Measurements from ENCODE around the gene IL24.
A peak's percentile ranks its signal among the peaks of the same experiment; 100 is the strongest.
"Not testable (repeated sequence)": the region's sequence is repeated elsewhere in the genome, so short reads cannot be mapped to it uniquely, and the experiment has no call there.

Gene IL24

GRCh38 chr1:206905295-206906164 lies 8.3 kb downstream of the IL24 start:
- DNase-seq, result no peak

- DNase-seq, result no peak
These were observed 10.2 kb downstream of the IL24 start for GRCh38 chr1:206907304-206907991.

GRCh38 chr1:206908038-206908437 lies 10.8 kb downstream of the IL24 start:
- no peak for DNase-seq

- no peak for DNase-seq
These were observed 12.1 kb downstream of the IL24 start for GRCh38 chr1:206909161-206909882.

- no peak for DNase-seq
These were observed 12.7 kb downstream of the IL24 start for GRCh38 chr1:206909883-206910318.

- no peak for DNase-seq
These were observed 13.9 kb downstream of the IL24 start for GRCh38 chr1:206911064-206911663.

- DNase-seq, result peak; percentile 6
These were observed 15.3 kb downstream of the IL24 start for GRCh38 chr1:206912445-206913095.

GRCh38 chr1:206913766-206914537 lies 16.7 kb downstream of the IL24 start:
- no peak for DNase-seq

GRCh38 chr1:206915030-206915735 lies 17.9 kb downstream of the IL24 start:
- DNase-seq, result no peak

GRCh38 chr1:206916000-206916709 lies 18.9 kb downstream of the IL24 start:
- DNase-seq, result no peak

GRCh38 chr1:206918076-206918475 lies 20.8 kb downstream of the IL24 start:
- DNase-seq, result no peak

- peak; percentile 12 for DNase-seq
These were observed 24.6 kb downstream of the IL24 start, which contains the start of gene FCMR for GRCh38 chr1:206921772-206922265. FCMR (minus strand) TSS chr1:206921941; CDS start chr1:206921854, 87 bp downstream.

- no peak for DNase-seq
These were observed 25.3 kb downstream of the IL24 start for GRCh38 chr1:206922524-206922923.

GRCh38 chr1:206923009-206923960 lies 26.0 kb downstream of the IL24 start:
- no peak for DNase-seq

- not testable (repeated sequence) for DNase-seq
These were observed 26.8 kb downstream of the IL24 start for GRCh38 chr1:206923961-206924557.

- no peak for DNase-seq
These were observed 27.4 kb downstream of the IL24 start for GRCh38 chr1:206924592-206925105.

- no peak for DNase-seq
These were observed 28.0 kb downstream of the IL24 start for GRCh38 chr1:206925106-206925736.

- no peak for DNase-seq
These were observed 29.0 kb downstream of the IL24 start for GRCh38 chr1:206926286-206926685.

Data from GF-D8 (cell line).